Caco-2 (cell line): ENCODE data around the gene SMARCA2. TPM values are rescaled to one million over a fixed set of nuclear protein-coding genes. Genes with fewer than 3 reads are reported as not detected.

Experiments used
- BruUV-seq: library from RNA; stranded (reverse); fragments of 400-500 nt; replicated peaks from 2 replicates; lab custom pipeline; 2021; lab: Mats Ljungman, UMichigan
- CTCF ChIA-PET: fragments of 300-600 bp; sonication (Branson Sonifier 250); formaldehyde crosslinking; loops from one replicate; lab custom pipeline; 2022; ENCODE audit warnings: antibody characterized with exemption; lab: Charles Lee
- POLR2A ChIA-PET: fragments of 300-600 bp; sonication (Branson Sonifier 250); formaldehyde crosslinking; loops from one replicate; lab custom pipeline; 2022; ENCODE audit warnings: antibody characterized with exemption; lab: Charles Lee
- DNase-seq, 2 experiments: peaks; one replicate each; pipeline versions ENCODE4 v3.0.0 to v3.0.0-alpha.2; 2020 to 2022
- H3K27me3 ChIP-seq: replicated peaks from 2 replicates; pipeline ENCODE4 v1.6.0; 2011; ENCODE audit warnings: low read length; ENCODE audit not compliant: control insufficient read depth, insufficient read depth
- H3K36me3 ChIP-seq: 2 replicates; pipeline ENCODE4 v1.5.1; 2011; ENCODE audit warnings: low read length; ENCODE audit not compliant: control insufficient read depth, insufficient read depth
- H3K4me1 ChIP-seq: fragments of 250-450 bp; sonication (Bioruptor Pico); 2 replicates; pipeline ENCODE4 v1.5.1; 2020; ENCODE audit warnings: mild to moderate bottlenecking
- H3K4me3 ChIP-seq: 2 replicates; pipeline ENCODE4 v1.5.1; 2011; ENCODE audit warnings: low read depth, mild to moderate bottlenecking, control low read depth, low read length
- H3K9me3 ChIP-seq: fragments of 250-450 bp; sonication (Bioruptor Pico); 2 replicates; pipeline ENCODE4 v1.5.1; 2020; ENCODE audit warnings: mild to moderate bottlenecking, moderate library complexity
- H3K27ac Mint-ChIP-seq: one replicate; pipeline ENCODE4 v1.8.0; 2022; ENCODE audit warnings: mixed read lengths; ENCODE audit not compliant: unreplicated experiment
- H3K27me3 Mint-ChIP-seq: one replicate; pipeline ENCODE4 v1.8.0; 2022; ENCODE audit warnings: mixed read lengths; ENCODE audit not compliant: insufficient read depth, unreplicated experiment
- H3K36me3 Mint-ChIP-seq: one replicate; pipeline ENCODE4 v1.8.0; 2022; ENCODE audit warnings: mild to moderate bottlenecking, mixed read lengths; ENCODE audit not compliant: insufficient read depth, unreplicated experiment
- H3K4me1 Mint-ChIP-seq: one replicate; pipeline ENCODE4 v1.8.0; 2022; ENCODE audit warnings: low read depth, mixed read lengths; ENCODE audit not compliant: unreplicated experiment
- H3K4me3 Mint-ChIP-seq: one replicate; pipeline ENCODE4 v1.8.0; 2022; ENCODE audit warnings: mild to moderate bottlenecking, moderate library complexity, mixed read lengths; ENCODE audit not compliant: unreplicated experiment
- H3K9me3 Mint-ChIP-seq: one replicate; pipeline ENCODE4 v1.8.0; 2022; ENCODE audit warnings: mixed read lengths; ENCODE audit not compliant: unreplicated experiment
- intact Hi-C: fragments of 100-400 bp; cut with micrococcal nuclease; formaldehyde crosslinking; loops from one replicate; pipeline ENCODE4 v1.10.0; 2022; ENCODE audit not compliant: unreplicated experiment
- total RNA-seq: library from RNA; stranded (reverse); gene quantifications from 2 replicates; pipeline ENCODE4 v1.2.3, GENCODE V29; 2022
- TF ChIP-seq, protein P1 (sequence below), 2 experiments: fragments of 200-600 bp in 1 of 2; IDR thresholded peaks; 1 replicate in 1 of 2; 2 replicates in 1 of 2; pipeline versions ENCODE4 v1.5.1 to v1.8.0; 2011 to 2022; ENCODE audit warnings: antibody characterized with exemption in 1 of 2, control low read depth in 1 of 2, inconsistent platforms in 1 of 2, low read depth in 1 of 2, low read length in 1 of 2, mild to moderate bottlenecking in 1 of 2, moderate library complexity in 1 of 2; ENCODE audit not compliant: insufficient read depth in 1 of 2, severe bottlenecking in 1 of 2, unreplicated experiment in 1 of 2

SMARCA2 gene
- total RNA-seq, 1 experiment from 2014 or later: 13.5 TPM

DNA sequence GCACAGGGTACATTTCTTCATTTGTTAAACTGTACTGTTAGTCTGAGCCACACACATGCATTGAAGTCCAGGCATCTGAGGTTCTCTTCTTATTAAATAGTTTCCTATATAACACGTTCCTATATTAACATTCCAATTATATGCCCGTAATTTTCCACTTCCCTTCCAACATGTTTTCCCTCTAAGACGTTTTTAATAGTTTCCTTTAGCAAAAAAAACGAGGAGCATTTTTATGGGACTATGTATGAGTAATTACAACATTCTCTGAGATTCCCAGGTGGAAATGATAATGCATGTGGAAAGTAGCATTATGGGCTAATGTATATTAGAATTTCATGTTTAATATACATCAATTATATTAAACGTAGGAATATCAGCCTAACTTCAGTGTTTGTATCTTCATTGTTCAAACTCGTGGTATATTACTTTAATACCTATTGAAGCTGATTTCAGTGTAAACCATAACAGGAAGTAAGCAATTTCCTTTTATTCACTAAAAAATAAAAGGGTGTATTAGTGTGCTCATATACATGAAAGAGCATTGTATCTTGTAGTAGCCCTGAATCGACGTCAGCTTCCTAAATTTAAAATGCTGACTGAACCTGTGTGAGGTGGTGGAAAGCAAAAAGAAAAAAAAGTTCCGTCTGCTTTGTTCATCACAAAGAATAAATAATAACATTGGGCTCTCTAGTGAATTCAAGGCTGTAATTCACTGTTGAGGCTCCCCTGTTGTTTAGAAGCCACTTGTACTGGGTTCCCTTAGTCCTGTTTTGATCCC, 11.3 kb downstream of the SMARCA2 start:
- H3K4me1 ChIP-seq: no peaks in the 10 kb centered on the region
- no peak overlapping the region for H3K4me3 ChIP-seq
- no peaks in the 10 kb centered on the region for H3K9me3 ChIP-seq
- TF ChIP-seq, protein P1, sequence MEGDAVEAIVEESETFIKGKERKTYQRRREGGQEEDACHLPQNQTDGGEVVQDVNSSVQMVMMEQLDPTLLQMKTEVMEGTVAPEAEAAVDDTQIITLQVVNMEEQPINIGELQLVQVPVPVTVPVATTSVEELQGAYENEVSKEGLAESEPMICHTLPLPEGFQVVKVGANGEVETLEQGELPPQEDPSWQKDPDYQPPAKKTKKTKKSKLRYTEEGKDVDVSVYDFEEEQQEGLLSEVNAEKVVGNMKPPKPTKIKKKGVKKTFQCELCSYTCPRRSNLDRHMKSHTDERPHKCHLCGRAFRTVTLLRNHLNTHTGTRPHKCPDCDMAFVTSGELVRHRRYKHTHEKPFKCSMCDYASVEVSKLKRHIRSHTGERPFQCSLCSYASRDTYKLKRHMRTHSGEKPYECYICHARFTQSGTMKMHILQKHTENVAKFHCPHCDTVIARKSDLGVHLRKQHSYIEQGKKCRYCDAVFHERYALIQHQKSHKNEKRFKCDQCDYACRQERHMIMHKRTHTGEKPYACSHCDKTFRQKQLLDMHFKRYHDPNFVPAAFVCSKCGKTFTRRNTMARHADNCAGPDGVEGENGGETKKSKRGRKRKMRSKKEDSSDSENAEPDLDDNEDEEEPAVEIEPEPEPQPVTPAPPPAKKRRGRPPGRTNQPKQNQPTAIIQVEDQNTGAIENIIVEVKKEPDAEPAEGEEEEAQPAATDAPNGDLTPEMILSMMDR (IDR thresholded peaks at IDR 0.05; ENCODE audit: insufficient read depth in 1 of 2, low read depth in 1 of 2, low read length in 1 of 2, severe bottlenecking in 1 of 2, unreplicated experiment in 1 of 2): no peak
- ChIA-PET CTCF (no interaction called here), POLR2A (no interaction called here)
- intact Hi-C loops: no loop called here
- H3K27ac Mint-ChIP-seq: no peak overlapping the region
- no peak for DNase-seq
- no peaks in the 10 kb centered on the region for H3K27me3 ChIP-seq
- no peaks in the 10 kb centered on the region for H3K36me3 Mint-ChIP-seq
- no peaks in the 10 kb centered on the region for H3K36me3 ChIP-seq
- no peaks in the 10 kb centered on the region for H3K9me3 Mint-ChIP-seq
- no TSS peak for BruUV-seq
- H3K4me3 Mint-ChIP-seq: no peak overlapping the region
- H3K27me3 Mint-ChIP-seq: peaks cover 14% of the 10 kb centered on the region
- H3K4me1 Mint-ChIP-seq: no peaks in the 10 kb centered on the region

DNA sequence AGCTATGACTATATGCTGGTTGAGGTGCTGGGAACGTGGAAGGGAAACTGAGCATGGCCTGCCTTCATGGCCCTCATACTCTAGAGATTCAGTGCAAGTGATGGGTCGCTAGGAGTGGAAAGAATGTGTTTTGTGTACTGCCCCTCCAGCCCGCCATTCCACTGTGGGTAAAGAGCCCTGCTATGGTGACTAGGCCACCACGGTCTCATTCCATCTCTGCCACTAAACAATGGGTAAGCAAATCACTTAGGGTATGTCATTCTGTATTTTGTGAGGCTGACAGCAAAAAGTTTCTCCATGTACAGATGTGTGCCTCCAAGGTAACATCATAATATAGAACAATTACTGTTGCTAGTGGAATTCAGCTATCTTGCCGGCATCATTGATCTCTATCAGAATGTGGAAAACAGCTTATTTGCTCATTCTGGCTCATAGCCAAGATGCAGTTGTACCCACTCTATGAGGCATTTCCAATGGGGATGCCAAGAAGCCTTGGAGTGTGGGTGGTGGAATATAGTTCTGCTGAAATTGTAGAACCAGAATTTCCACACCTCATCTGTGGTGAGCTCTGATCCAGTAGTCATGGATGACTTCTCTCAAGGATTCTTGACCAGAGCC, 12.5 kb downstream of the SMARCA2 start:
- no peaks in the 10 kb centered on the region for H3K4me1 Mint-ChIP-seq
- no peak overlapping the region for H3K27ac Mint-ChIP-seq
- H3K27me3 ChIP-seq: no peaks in the 10 kb centered on the region
- H3K4me1 ChIP-seq: no peaks in the 10 kb centered on the region
- CTCF ChIA-PET: no interaction called here
- H3K4me3 ChIP-seq: no peak overlapping the region
- peaks cover 14% of the 10 kb centered on the region for H3K27me3 Mint-ChIP-seq
- H3K36me3 ChIP-seq: no peaks in the 10 kb centered on the region
- intact Hi-C loops: no loop called here
- no peak for DNase-seq
- POLR2A ChIA-PET: no interaction called here
- H3K4me3 Mint-ChIP-seq: no peak overlapping the region
- no peaks in the 10 kb centered on the region for H3K9me3 ChIP-seq
- BruUV-seq: no TSS peak
- TF ChIP-seq, protein P1 (IDR thresholded peaks at IDR 0.05; ENCODE audit: insufficient read depth in 1 of 2, low read depth in 1 of 2, low read length in 1 of 2, severe bottlenecking in 1 of 2, unreplicated experiment in 1 of 2): no peak
- no peaks in the 10 kb centered on the region for H3K9me3 Mint-ChIP-seq
- H3K36me3 Mint-ChIP-seq: no peaks in the 10 kb centered on the region

GRCh38 chr9:2028888-2029287, 13.7 kb downstream of the SMARCA2 start:
- H3K9me3 ChIP-seq: no peaks in the 10 kb centered on the region
- H3K4me3 Mint-ChIP-seq: no peak overlapping the region
- CTCF ChIA-PET: no interaction called here
- POLR2A ChIA-PET: no interaction called here
- H3K36me3 Mint-ChIP-seq: no peaks in the 10 kb centered on the region
- no peaks in the 10 kb centered on the region for H3K4me1 ChIP-seq
- H3K27me3 Mint-ChIP-seq: peaks cover 14% of the 10 kb centered on the region
- H3K27me3 ChIP-seq: no peaks in the 10 kb centered on the region
- intact Hi-C loops: no loop called here
- H3K36me3 ChIP-seq: no peaks in the 10 kb centered on the region
- no peak for DNase-seq
- no peaks in the 10 kb centered on the region for H3K9me3 Mint-ChIP-seq
- no TSS peak for BruUV-seq
- no peaks in the 10 kb centered on the region for H3K4me1 Mint-ChIP-seq
- no peak overlapping the region for H3K27ac Mint-ChIP-seq
- H3K4me3 ChIP-seq: no peak overlapping the region
- TF ChIP-seq, protein P1 (IDR thresholded peaks at IDR 0.05; ENCODE audit: insufficient read depth in 1 of 2, low read depth in 1 of 2, low read length in 1 of 2, severe bottlenecking in 1 of 2, unreplicated experiment in 1 of 2): no peak
